SK-N-SH (cell line): Measurements from ENCODE around the gene RNASET2. TPM values are rescaled to one million over a fixed set of nuclear protein-coding genes. Genes with fewer than 3 reads are reported as not detected.

Experiments used
- CTCF ChIA-PET: fragments of 300-600, 350-600 bp; formaldehyde crosslinking; extraction: SDS; loops from one replicate; lab custom pipeline; 2021; lab: Yijun Ruan, JAX
- POLR2A ChIA-PET: fragments of 350-600 bp; sonication (Branson Sonifier 250); formaldehyde crosslinking; extraction: SDS; loops from one replicate; lab custom pipeline; 2020; ENCODE audit warnings: antibody characterized with exemption, inconsistent platforms; lab: Yijun Ruan, JAX
- DNase-seq: peaks from one replicate; pipeline ENCODE4 v3.0.0; 2012
- H2AFZ ChIP-seq: fragments of 200-600 bp; sonication (generic); 2 replicates; pipeline ENCODE4 v1.8.1; 2016; ENCODE audit warnings: antibody characterized with exemption, mild to moderate bottlenecking, low read depth
- H3F3A ChIP-seq: fragments of 200-600 bp; sonication (generic); replicated peaks from 2 replicates; pipeline ENCODE3; 2016; ENCODE audit warnings: antibody characterized with exemption, mild to moderate bottlenecking; ENCODE audit not compliant: insufficient read depth
- H3K27ac ChIP-seq, 2 experiments: fragments of 200-500 bp in 1 of 2; fragments of 200-600 bp in 1 of 2; sonication (Bioruptor generic) in 1 of 2; sonication (generic), shearing (Covaris generic) in 1 of 2; 2 replicates each; pipeline versions ENCODE4 v1.5.1 to v1.6.1; 2014 to 2016; ENCODE audit warnings: low read depth in 2 of 2, inconsistent platforms in 1 of 2, low read length in 1 of 2, mild to moderate bottlenecking in 1 of 2, mixed read lengths in 1 of 2
- H3K27me3 ChIP-seq: fragments of 200-600 bp; sonication (generic), shearing (Covaris generic); 2 replicates; pipeline ENCODE4 v1.6.1; 2016; ENCODE audit warnings: mixed run types; ENCODE audit not compliant: insufficient read depth
- H3K36me3 ChIP-seq, 2 experiments: fragments of 200-500 bp in 1 of 2; fragments of 200-600 bp in 1 of 2; sonication (Bioruptor generic) in 1 of 2; sonication (generic) in 1 of 2; replicated peaks in 1 of 2; 2 replicates each; pipeline versions ENCODE3 to v1.5.1; 2014 to 2016; ENCODE audit warnings: low read length in 1 of 2, mild to moderate bottlenecking in 1 of 2; ENCODE audit not compliant: insufficient read depth in 2 of 2, control insufficient read depth in 1 of 2
- H3K4me1 ChIP-seq, 2 experiments: fragments of 200-500 bp in 1 of 2; fragments of 200-600 bp in 1 of 2; sonication (Bioruptor generic) in 1 of 2; sonication (generic), shearing (Covaris generic) in 1 of 2; 2 replicates each; pipeline versions ENCODE4 v1.5.1 to v1.6.1; 2014 to 2016; ENCODE audit warnings: low read depth in 1 of 2, low read length in 1 of 2, mixed run types in 1 of 2; ENCODE audit not compliant: insufficient read depth in 2 of 2, control insufficient read depth in 1 of 2
- H3K4me2 ChIP-seq: fragments of 200-600 bp; sonication (generic), shearing (Covaris generic); 2 replicates; pipeline ENCODE4 v1.6.1; 2017; ENCODE audit warnings: mixed run types
- H3K4me3 ChIP-seq, 2 experiments: fragments of 200-500 bp in 1 of 2; fragments of 200-600 bp in 1 of 2; sonication (Bioruptor generic) in 1 of 2; sonication (generic), shearing (Covaris generic) in 1 of 2; 2 replicates each; pipeline versions ENCODE4 v1.5.1 to v1.8.1; 2014 to 2016; ENCODE audit warnings: low read depth in 2 of 2, inconsistent platforms in 1 of 2, low read length in 1 of 2, mild to moderate bottlenecking in 1 of 2, mixed read lengths in 1 of 2, moderate library complexity in 1 of 2
- H3K79me2 ChIP-seq: fragments of 200-600 bp; sonication (generic); 2 replicates; pipeline ENCODE4 v1.8.1; 2017; ENCODE audit warnings: mild to moderate bottlenecking; ENCODE audit not compliant: insufficient read depth
- H3K9ac ChIP-seq: fragments of 200-600 bp; sonication (generic); 2 replicates; pipeline ENCODE4 v1.6.1; 2017; ENCODE audit warnings: mixed run types
- H3K9me2 ChIP-seq: fragments of 200-600 bp; sonication (generic); 2 replicates; pipeline ENCODE4 v1.6.1; 2017; ENCODE audit warnings: mixed run types
- H3K9me3 ChIP-seq: fragments of 200-600 bp; sonication (generic); 2 replicates; pipeline ENCODE4 v1.6.1; 2017; ENCODE audit warnings: mixed run types, mild to moderate bottlenecking, moderate library complexity
- H4K20me1 ChIP-seq: fragments of 200-600 bp; sonication (generic); 2 replicates; pipeline ENCODE4 v1.6.1; 2017; ENCODE audit warnings: mild to moderate bottlenecking, mixed run types; ENCODE audit not compliant: insufficient read depth
- CTCF ChIP-seq: fragments of 200-600 bp; sonication (generic); IDR thresholded peaks from 2 replicates; pipeline ENCODE4 v1.6.1; 2017; ENCODE audit warnings: antibody characterized with exemption, mild to moderate bottlenecking, moderate library complexity
- GATA2 ChIP-seq: sonication (generic); formaldehyde crosslinking; IDR thresholded peaks from 2 replicates; pipeline ENCODE4 v1.5.0; 2020; ENCODE audit warnings: mild to moderate bottlenecking, missing genetic modification reagents
- IRF3 ChIP-seq: fragments of 150-350 bp; IDR thresholded peaks from 2 replicates; pipeline ENCODE4 v1.6.1; 2016; ENCODE audit warnings: mild to moderate bottlenecking, low read depth, low read length
- MAX ChIP-seq: IDR thresholded peaks from 2 replicates; pipeline ENCODE4 v1.4.0; 2012; ENCODE audit warnings: low read depth
- MXI1 ChIP-seq: IDR thresholded peaks from 2 replicates; pipeline ENCODE4 v1.6.1; 2012; ENCODE audit warnings: mild to moderate bottlenecking, low read depth, low read length, improper control_type of control experiment
- POLR2AphosphoS5 ChIP-seq: IDR thresholded peaks from 2 replicates; pipeline ENCODE4 v1.6.1; 2012; ENCODE audit warnings: low read depth, low read length
- RAD21 ChIP-seq: IDR thresholded peaks from 2 replicates; pipeline ENCODE4 v1.6.1; 2012; ENCODE audit warnings: mild to moderate bottlenecking, low read length
- RCOR1 ChIP-seq: fragments of 150-350 bp; IDR thresholded peaks from 2 replicates; pipeline ENCODE4 v1.6.1; 2017; ENCODE audit warnings: antibody characterized with exemption, low read length
- SIN3A ChIP-seq: IDR thresholded peaks from 2 replicates; pipeline ENCODE4 v1.6.1; 2012; ENCODE audit warnings: low read depth, mild to moderate bottlenecking, low read length, moderate library complexity, borderline replicate concordance
- SMC3 ChIP-seq: IDR thresholded peaks from 2 replicates; pipeline ENCODE4 v1.6.1; 2012; ENCODE audit warnings: low read depth, low read length, improper control_type of control experiment
- TAF1 ChIP-seq: IDR thresholded peaks from 2 replicates; pipeline ENCODE4 v1.6.1; 2012; ENCODE audit warnings: low read depth, mild to moderate bottlenecking, low read length, moderate library complexity, borderline replicate concordance
- TCF12 ChIP-seq: IDR thresholded peaks from 2 replicates; pipeline ENCODE4 v1.4.0; 2012
- WGBS: methylation state at CpG from one replicate; pipeline ENCODE4 v1.1.6; 2017; ENCODE audit warnings: low lambda C conversion rate; 5-methylcytosine and 5-hydroxymethylcytosine counted together
- polyA plus RNA-seq, 3 experiments: library from polyadenylated mRNA; depleted of rRNA; stranded (reverse); fragments of >200 nt; gene quantifications; 2 replicates each; pipeline ENCODE4 v1.2.3, GENCODE V29; 2012

Gene RNASET2
- polyA plus RNA-seq, 1 of the 3 experiments (the other 2 are of a cell fraction): 59.2 TPM

- no peak for TF ChIP-seq IRF3
- TF ChIP-seq GATA2 (CRISPR knock-in tag): no peak
Measured at GRCh38 chr6:166998256-166999144, 42.1 kb upstream of the RNASET2 start (continued).

GRCh38 chr6:166997768-166998255 lies 41.5 kb upstream of the RNASET2 start:
- no peaks in the 10 kb centered on the region for H3K9me2 ChIP-seq
- peak; percentile 65 for DNase-seq
- TF ChIP-seq RAD21 (peak; percentile 64), POLR2AphosphoS5 (no peak), SMC3 (peak; percentile 48; the same call in 1 of the 2 replicates), TCF12 (no peak), TAF1 (no peak), CTCF (peak; percentile 54), MXI1 (peak; percentile 93), MAX (peak; percentile 80), RCOR1 (no peak), SIN3A (0 out of 2 replicates have a peak, but pooled peaks have one; percentile 90)
- TF ChIP-seq, all 33 proteins: peak for 6
- peak overlapping the region; percentile 57 to 97 for H3K4me3 ChIP-seq
- H3K4me2 ChIP-seq: peak overlapping the region; percentile 98
- no peaks in the 10 kb centered on the region for H3K27me3 ChIP-seq
- H3K4me1 ChIP-seq: peaks cover 15 to 24% of the 10 kb centered on the region in 2 experiments; a peak in 3 of 4 replicates
- 5% methylated on average over 22 of the region's 38 CpGs for WGBS
- H4K20me1 ChIP-seq: peaks cover 5% of the 10 kb centered on the region
- ChIA-PET POLR2A (interaction anchor here (1.5 kb wide), 1 partner anchor 41 kb away, joined by 5 read pairs; the partner anchor contains the start of gene RNASET2), CTCF (interaction anchor here (0.6 to 3.4 kb wide), 13 partner anchors 8 to 292 kb away, joined by 3 to 27 read pairs (median 5); partner anchors contain the start of gene RNASET2)
- H3K36me3 ChIP-seq: peaks cover 9 to 15% of the 10 kb centered on the region in 2 experiments
- H3K27ac ChIP-seq: no peak overlapping the region; a peak in 2 of 4 replicates
- peaks cover 3% of the 10 kb centered on the region for H3F3A ChIP-seq
- peaks cover 84% of the 10 kb centered on the region for H3K79me2 ChIP-seq
- H3K9me3 ChIP-seq: no peaks in the 10 kb centered on the region
- no peak overlapping the region; the same call in 1 of the 2 replicates for H3K9ac ChIP-seq
- H2AFZ ChIP-seq: 0 out of 2 replicates have a peak overlapping the region, but pooled peaks have one; percentile 67
